Measurements from ENCODE around the gene UMOD. TPM values are rescaled to one million over a fixed set of nuclear protein-coding genes. Genes with fewer than 3 reads are reported as not detected.
"Not testable (repeated sequence)": the region's sequence is repeated elsewhere in the genome, so short reads cannot be mapped to it uniquely, and the experiment has no call there.

UMOD gene
- total RNA-seq, 2 experiments from 2014 or later, result not detected

DNA sequence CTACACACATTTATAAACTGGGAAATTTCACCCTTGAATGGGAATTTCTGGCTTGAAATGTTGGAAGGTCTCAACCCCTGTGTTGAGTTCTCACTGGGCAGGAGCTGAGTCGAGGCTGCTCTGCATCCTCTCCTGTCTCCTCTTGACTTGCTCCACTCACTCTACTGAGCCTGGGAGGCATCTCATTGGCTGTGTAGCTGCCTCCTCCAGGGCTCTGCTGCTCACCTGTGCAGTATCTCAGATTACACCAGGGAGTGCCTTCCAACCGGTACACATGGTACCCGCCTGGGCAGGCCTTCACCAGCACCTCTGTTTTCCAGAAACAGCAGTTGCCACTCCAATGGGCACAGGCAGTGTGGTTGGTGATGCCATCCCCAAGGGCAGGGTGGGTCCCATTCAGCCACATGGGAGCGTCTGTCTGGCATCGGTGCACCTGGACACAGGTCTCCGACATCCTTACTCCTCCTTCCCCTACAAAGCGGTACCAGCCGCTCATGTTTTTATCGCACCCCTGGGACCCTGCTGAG, 28.9 kb downstream of the UMOD start:
- Histone ChIP-seq H3K36me3 (ENCODE audit: insufficient read depth, low read length) (no peaks in the 10 kb centered on the region), H3K27ac (ENCODE audit: low read depth in 1 of 2, low read length in 2 of 2) (no peak overlapping the region), H3K27me3 (ENCODE audit: control insufficient read depth in 1 of 2, insufficient read depth in 2 of 2, low read length in 2 of 2) (peaks cover 0 to 3% of the 10 kb centered on the region in 2 experiments), H3K4me3 (ENCODE audit: low read length) (no peak overlapping the region), H3K4me1 (ENCODE audit: insufficient read depth, low read length) (no peaks in the 10 kb centered on the region), H3K9me3 (ENCODE audit: control insufficient read depth in 1 of 2, insufficient read depth in 1 of 2, low read length in 2 of 2) (no peaks in the 10 kb centered on the region)
- DNase-seq (no peak), ATAC-seq (ENCODE audit: poor library complexity) (no peak)
- no peaks in the 10 kb centered on the region for H3K36me3 Mint-ChIP-seq (ENCODE audit: low read depth)
- no peaks in the 10 kb centered on the region for H3K4me1 Mint-ChIP-seq (ENCODE audit: low read depth)
- no peaks in the 10 kb centered on the region for H3K27me3 Mint-ChIP-seq
- no peak overlapping the region for H3K4me3 Mint-ChIP-seq
- no peak overlapping the region for H3K27ac Mint-ChIP-seq
- intact Hi-C loops (cut with DNase I, micrococcal nuclease), result no loop called here
- peaks cover 2% of the 10 kb centered on the region for H3K9me3 Mint-ChIP-seq
- TF ChIP-seq CTCF (IDR thresholded peaks at IDR 0.05), result no peak
- ChIA-PET POLR2A (no interaction called here), CTCF (no interaction called here)

GRCh38 chr16:20322696-20323095, 29.8 kb downstream of the UMOD start:
- DNase-seq (no peak), ATAC-seq (ENCODE audit: poor library complexity) (no peak)
- POLR2A ChIA-PET, result no interaction called here
- intact Hi-C loops (cut with DNase I, micrococcal nuclease), result no loop called here
- Mint-ChIP-seq H3K36me3 (ENCODE audit: low read depth) (no peaks in the 10 kb centered on the region), H3K4me1 (ENCODE audit: low read depth) (no peaks in the 10 kb centered on the region), H3K27ac (no peak overlapping the region), H3K9me3 (no peaks in the 10 kb centered on the region), H3K27me3 (no peaks in the 10 kb centered on the region), H3K4me3 (no peak overlapping the region)
- Histone ChIP-seq H3K27me3 (ENCODE audit: control insufficient read depth in 1 of 2, insufficient read depth in 2 of 2, low read length in 2 of 2) (peaks cover 0 to 3% of the 10 kb centered on the region in 2 experiments), H3K27ac (ENCODE audit: low read depth in 1 of 2, low read length in 2 of 2) (no peak overlapping the region), H3K4me3 (ENCODE audit: low read length) (no peak overlapping the region), H3K4me1 (ENCODE audit: insufficient read depth, low read length) (no peaks in the 10 kb centered on the region), H3K9me3 (ENCODE audit: control insufficient read depth in 1 of 2, insufficient read depth in 1 of 2, low read length in 2 of 2) (no peaks in the 10 kb centered on the region), H3K36me3 (ENCODE audit: insufficient read depth, low read length) (no peaks in the 10 kb centered on the region)
- TF ChIP-seq CTCF (IDR thresholded peaks at IDR 0.05), result no peak
- CTCF ChIA-PET, result no interaction called here

- ATAC-seq (ENCODE audit: poor library complexity), result no peak
- Mint-ChIP-seq H3K27ac (no peak overlapping the region), H3K9me3 (no peaks in the 10 kb centered on the region), H3K36me3 (ENCODE audit: low read depth) (no peaks in the 10 kb centered on the region), H3K4me3 (no peak overlapping the region), H3K27me3 (no peaks in the 10 kb centered on the region), H3K4me1 (ENCODE audit: low read depth) (no peaks in the 10 kb centered on the region)
- peaks cover 0 to 3% of the 10 kb centered on the region in 2 experiments for H3K27me3 ChIP-seq (ENCODE audit: control insufficient read depth in 1 of 2, insufficient read depth in 2 of 2, low read length in 2 of 2)
- POLR2A ChIA-PET, result no interaction called here
- TF ChIP-seq CTCF (IDR thresholded peaks at IDR 0.05), result no peak
- no peaks in the 10 kb centered on the region for H3K4me1 ChIP-seq (ENCODE audit: insufficient read depth, low read length)
- no peak overlapping the region for H3K4me3 ChIP-seq (ENCODE audit: low read length)
- no peaks in the 10 kb centered on the region for H3K9me3 ChIP-seq (ENCODE audit: control insufficient read depth in 1 of 2, insufficient read depth in 1 of 2, low read length in 2 of 2)
- DNase-seq, result no peak
- H3K27ac ChIP-seq (ENCODE audit: low read depth in 1 of 2, low read length in 2 of 2), result no peak overlapping the region
- CTCF ChIA-PET, result no interaction called here
- intact Hi-C loops (cut with DNase I, micrococcal nuclease), result no loop called here
- no peaks in the 10 kb centered on the region for H3K36me3 ChIP-seq (ENCODE audit: insufficient read depth, low read length)
Observed at GRCh38 chr16:20321671-20322070, 30.8 kb downstream of the UMOD start.

DNA sequence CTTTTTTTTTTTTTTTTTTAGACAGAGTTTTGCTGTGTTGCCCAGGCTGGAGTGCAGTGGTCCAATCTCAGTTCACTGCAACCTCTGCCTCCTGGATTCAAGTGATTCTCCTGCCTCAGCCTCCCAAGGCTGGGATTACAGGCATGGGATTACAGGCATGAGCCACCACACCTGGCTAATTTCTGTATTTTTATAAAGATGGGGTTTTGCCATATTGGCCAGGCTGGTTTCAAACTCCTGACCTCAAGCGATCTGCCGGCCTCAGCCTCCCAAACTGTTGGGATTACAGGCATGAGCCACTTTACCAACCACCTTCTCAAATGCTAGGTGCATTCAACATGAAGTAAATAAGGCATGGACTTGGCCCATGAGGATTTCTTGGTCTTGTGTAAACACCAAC, 31.5 kb downstream of the UMOD start:
- DNase-seq; H3K36me3 ChIP-seq (ENCODE audit: insufficient read depth, low read length); intact Hi-C loops (cut with DNase I, micrococcal nuclease); H3K9me3 Mint-ChIP-seq; CTCF ChIA-PET; H3K27ac ChIP-seq (ENCODE audit: low read depth in 1 of 2, low read length in 2 of 2); H3K4me1 Mint-ChIP-seq (ENCODE audit: low read depth); POLR2A ChIA-PET; H3K9me3 ChIP-seq (ENCODE audit: control insufficient read depth in 1 of 2, insufficient read depth in 1 of 2, low read length in 2 of 2); H3K27me3 Mint-ChIP-seq; H3K4me1 ChIP-seq (ENCODE audit: insufficient read depth, low read length); H3K4me3 ChIP-seq (ENCODE audit: low read length); H3K27me3 ChIP-seq (ENCODE audit: control insufficient read depth in 1 of 2, insufficient read depth in 2 of 2, low read length in 2 of 2); H3K36me3 Mint-ChIP-seq (ENCODE audit: low read depth); H3K4me3 Mint-ChIP-seq; ATAC-seq (ENCODE audit: poor library complexity); H3K27ac Mint-ChIP-seq: not testable (repeated sequence)
